Activated naive CD4-positive, alpha-beta T cell treated with anti-CD3 and anti-CD28 coated beads for 36 hours (primary cell): ENCODE data around the gene TTLL4. TPM values are rescaled to one million over a fixed set of nuclear protein-coding genes. Genes with fewer than 3 reads are reported as not detected.

ENCODE experiments used
- CTCF ChIA-PET: fragments of 350-600 bp; sonication (Branson Sonifier 250); formaldehyde crosslinking; loops from one replicate; lab custom pipeline; 2021; ENCODE audit warnings: antibody characterized with exemption; lab: Charles Lee
- DNase-seq: peaks from one replicate; pipeline ENCODE4 v3.0.0-alpha.2; 2020
- H3K27ac Mint-ChIP-seq: one replicate; pipeline ENCODE4 v1.8.0; 2021; ENCODE audit warnings: mild to moderate bottlenecking, mixed read lengths
- H3K27me3 Mint-ChIP-seq: one replicate; pipeline ENCODE4 v1.8.0; 2021; ENCODE audit warnings: low read depth, mixed read lengths
- H3K36me3 Mint-ChIP-seq: one replicate; pipeline ENCODE4 v1.8.0; 2021; ENCODE audit warnings: low read depth, mixed read lengths
- H3K4me1 Mint-ChIP-seq: one replicate; pipeline ENCODE4 v1.8.0; 2021; ENCODE audit warnings: low read depth, mixed read lengths
- H3K4me3 Mint-ChIP-seq: one replicate; pipeline ENCODE4 v1.8.0; 2021; ENCODE audit warnings: mild to moderate bottlenecking, moderate library complexity, mixed read lengths
- H3K9me3 Mint-ChIP-seq: one replicate; pipeline ENCODE4 v1.8.0; 2021; ENCODE audit warnings: mixed read lengths
- intact Hi-C: fragments of 100-400 bp; cut with micrococcal nuclease; formaldehyde crosslinking; loops from one replicate; pipeline ENCODE4 v1.15.1; 2023
- total RNA-seq, 2 experiments: library from RNA; stranded (reverse); gene quantifications; one replicate each; pipeline ENCODE4 v1.2.3, GENCODE V29; 2021

The TTLL4 gene
- total RNA-seq, 2 experiments from 2014 or later, result 23.7 to 24.7 TPM

GRCh38 chr2:218717262-218717661, 6.6 kb downstream of the TTLL4 start:
- Mint-ChIP-seq H3K27ac (no peak overlapping the region), H3K4me1 (peaks cover 16% of the 10 kb centered on the region), H3K4me3 (no peak overlapping the region), H3K36me3 (peaks cover 20% of the 10 kb centered on the region), H3K27me3 (no peaks in the 10 kb centered on the region), H3K9me3 (no peaks in the 10 kb centered on the region)
- DNase-seq, result no peak
- intact Hi-C loops, result loop anchor here (10.0 kb wide), 1 partner anchor 508 kb away; the partner anchor contains the start of genes ANKZF1 and ATG9A
- CTCF ChIA-PET, result interaction anchor here (0.5 to 1.1 kb wide), 3 partner anchors 8 to 639 kb away, joined by 3 read pairs; no protein-coding TSS in a partner anchor

- no peak for DNase-seq
- CTCF ChIA-PET, result interaction anchor here (0.7 to 1.1 kb wide), 2 partner anchors 7 to 129 kb away, joined by 3 read pairs; no protein-coding TSS in a partner anchor
- no peaks in the 10 kb centered on the region for H3K27me3 Mint-ChIP-seq
- H3K4me1 Mint-ChIP-seq, result peaks cover 22% of the 10 kb centered on the region
- intact Hi-C loops, result loop anchor here (10.0 kb wide), 1 partner anchor 507 kb away; the partner anchor contains the start of genes ANKZF1 and ATG9A
- peaks cover 20% of the 10 kb centered on the region for H3K36me3 Mint-ChIP-seq
- H3K4me3 Mint-ChIP-seq, result no peak overlapping the region
- H3K27ac Mint-ChIP-seq, result no peak overlapping the region
- H3K9me3 Mint-ChIP-seq, result no peaks in the 10 kb centered on the region
These were observed 7.4 kb downstream of the TTLL4 start for GRCh38 chr2:218718058-218718457.

- peaks cover 20% of the 10 kb centered on the region for H3K4me1 Mint-ChIP-seq
- no peaks in the 10 kb centered on the region for H3K9me3 Mint-ChIP-seq
- H3K27ac Mint-ChIP-seq, result no peak overlapping the region
- no peak overlapping the region for H3K4me3 Mint-ChIP-seq
- CTCF ChIA-PET, result interaction anchor here (1.3 kb wide), 1 partner anchor 11 kb away, joined by 6 read pairs; no protein-coding TSS in a partner anchor
- intact Hi-C loops, result loop anchor here (10.0 kb wide), 1 partner anchor 505 kb away; the partner anchor contains the start of genes ANKZF1 and ATG9A
- H3K36me3 Mint-ChIP-seq, result peaks cover 24% of the 10 kb centered on the region
- no peak for DNase-seq
- H3K27me3 Mint-ChIP-seq, result no peaks in the 10 kb centered on the region
These were observed 8.8 kb downstream of the TTLL4 start for GRCh38 chr2:218719457-218719856.

GRCh38 chr2:218720048-218721041, 9.7 kb downstream of the TTLL4 start:
- H3K4me1 Mint-ChIP-seq, result peaks cover 20% of the 10 kb centered on the region
- H3K9me3 Mint-ChIP-seq, result no peaks in the 10 kb centered on the region
- H3K36me3 Mint-ChIP-seq, result peaks cover 28% of the 10 kb centered on the region
- DNase-seq, result no peak
- no peak overlapping the region for H3K27ac Mint-ChIP-seq
- intact Hi-C loops, result no loop called here
- H3K4me3 Mint-ChIP-seq, result no peak overlapping the region
- CTCF ChIA-PET, result interaction anchor here (0.6 to 1.3 kb wide), 2 partner anchors 10 to 186 kb away, joined by 4 to 6 read pairs; no protein-coding TSS in a partner anchor
- no peaks in the 10 kb centered on the region for H3K27me3 Mint-ChIP-seq

- Mint-ChIP-seq H3K27me3 (no peaks in the 10 kb centered on the region), H3K4me1 (peaks cover 20% of the 10 kb centered on the region), H3K27ac (no peak overlapping the region), H3K9me3 (peaks cover 7% of the 10 kb centered on the region), H3K36me3 (peaks cover 34% of the 10 kb centered on the region), H3K4me3 (no peak overlapping the region)
- DNase-seq, result no peak
- intact Hi-C loops, result no loop called here
- CTCF ChIA-PET, result interaction anchor here (0.6 to 0.7 kb wide), 2 partner anchors 54 to 191 kb away, joined by 4 to 5 read pairs; no protein-coding TSS in a partner anchor
These were observed 10.9 kb downstream of the TTLL4 start for GRCh38 chr2:218721488-218721887.

GRCh38 chr2:218721934-218722333, 11.3 kb downstream of the TTLL4 start:
- H3K4me3 Mint-ChIP-seq, result no peak overlapping the region
- CTCF ChIA-PET, result interaction anchor here (0.6 to 1.6 kb wide), 3 partner anchors 12 to 191 kb away, joined by 4 to 6 read pairs (median 5); partner anchors contain the start of gene TTLL4
- H3K36me3 Mint-ChIP-seq, result peaks cover 33% of the 10 kb centered on the region
- no peak overlapping the region for H3K27ac Mint-ChIP-seq
- intact Hi-C loops, result no loop called here
- H3K27me3 Mint-ChIP-seq, result no peaks in the 10 kb centered on the region
- H3K9me3 Mint-ChIP-seq, result peaks cover 7% of the 10 kb centered on the region
- peaks cover 18% of the 10 kb centered on the region for H3K4me1 Mint-ChIP-seq
- no peak for DNase-seq

GRCh38 chr2:218722419-218722818, 11.8 kb downstream of the TTLL4 start:
- H3K9me3 Mint-ChIP-seq, result peaks cover 9% of the 10 kb centered on the region
- no peak overlapping the region for H3K27ac Mint-ChIP-seq
- no peak for DNase-seq
- CTCF ChIA-PET, result interaction anchor here (0.6 to 1.6 kb wide), 4 partner anchors 12 to 192 kb away, joined by 3 to 6 read pairs (median 4); partner anchors contain the start of gene TTLL4
- peaks cover 13% of the 10 kb centered on the region for H3K4me1 Mint-ChIP-seq
- intact Hi-C loops, result no loop called here
- H3K27me3 Mint-ChIP-seq, result no peaks in the 10 kb centered on the region
- peaks cover 33% of the 10 kb centered on the region for H3K36me3 Mint-ChIP-seq
- no peak overlapping the region for H3K4me3 Mint-ChIP-seq

- intact Hi-C loops, result no loop called here
These were observed 12.5 kb downstream of the TTLL4 start for GRCh38 chr2:218722876-218723785.

GRCh38 chr2:218726004-218726574, 15.5 kb downstream of the TTLL4 start:
- peaks cover 11% of the 10 kb centered on the region for H3K9me3 Mint-ChIP-seq
- intact Hi-C loops, result no loop called here
- H3K4me1 Mint-ChIP-seq, result peaks cover 14% of the 10 kb centered on the region
- no peaks in the 10 kb centered on the region for H3K27me3 Mint-ChIP-seq
- H3K27ac Mint-ChIP-seq, result no peak overlapping the region
- no peak for DNase-seq
- CTCF ChIA-PET, result interaction anchor here (0.6 to 5.3 kb wide), 9 partner anchors 11 to 254 kb away, joined by 3 to 46 read pairs (median 4); partner anchors contain the start of genes BCS1L and ZNF142
- H3K36me3 Mint-ChIP-seq, result peaks cover 33% of the 10 kb centered on the region
- H3K4me3 Mint-ChIP-seq, result no peak overlapping the region

More at GRCh38 chr2:218722876-218723785, 12.5 kb downstream of the TTLL4 start:
- no peaks in the 10 kb centered on the region for H3K27me3 Mint-ChIP-seq
- H3K36me3 Mint-ChIP-seq, result peaks cover 35% of the 10 kb centered on the region
- CTCF ChIA-PET, result interaction anchor here (0.6 to 1.6 kb wide), 3 partner anchors 13 to 125 kb away, joined by 3 to 6 read pairs (median 4); partner anchors contain the start of gene TTLL4
- H3K9me3 Mint-ChIP-seq, result peaks cover 11% of the 10 kb centered on the region
- H3K4me1 Mint-ChIP-seq, result peaks cover 14% of the 10 kb centered on the region
- H3K4me3 Mint-ChIP-seq, result no peak overlapping the region
- H3K27ac Mint-ChIP-seq, result no peak overlapping the region
- no peak for DNase-seq

GRCh38 chr2:218727502-218728165, 17.0 kb downstream of the TTLL4 start:
- Mint-ChIP-seq H3K4me1 (peaks cover 14% of the 10 kb centered on the region), H3K27me3 (no peaks in the 10 kb centered on the region), H3K36me3 (peaks cover 35% of the 10 kb centered on the region), H3K4me3 (no peak overlapping the region), H3K27ac (no peak overlapping the region), H3K9me3 (peaks cover 11% of the 10 kb centered on the region)
- intact Hi-C loops, result loop anchor here (1.0 kb wide), 1 partner anchor 120 kb away; no protein-coding TSS in a partner anchor
- CTCF ChIA-PET, result interaction anchor here (0.6 to 5.3 kb wide), 15 partner anchors 17 to 363 kb away, joined by 3 to 46 read pairs (median 5); partner anchors contain the start of genes BCS1L, TTLL4 and ZNF142
- peak; percentile 15 for DNase-seq
